Astrocyte (in vitro differentiated cells and primary cell): ENCODE results near the gene SEPTIN3. TPM values are rescaled to one million over a fixed set of nuclear protein-coding genes. Genes with fewer than 3 reads are reported as not detected.
A peak's percentile ranks its signal among the peaks of the same experiment; 100 is the strongest.

Experiments used
- DNase-seq: peaks from one replicate; pipeline ENCODE4 v3.0.0-alpha.2; 2010; ENCODE audit warnings: low read depth
- FAIRE-seq: peaks from 2 replicates; lab custom pipeline; 2011; peaks lifted over from hg19 to GRCh38; lab: Jason Lieb, UNC
- H2AFZ ChIP-seq: 2 replicates; pipeline ENCODE4 v1.6.0; 2012; ENCODE audit warnings: low read depth, low read length, inconsistent platforms
- H3K27ac ChIP-seq: 2 replicates; pipeline ENCODE4 v1.5.1; 2011; ENCODE audit warnings: low read depth, low read length, inconsistent platforms
- H3K27me3 ChIP-seq: 2 replicates; pipeline ENCODE4 v1.6.0; 2011; ENCODE audit warnings: low read length, inconsistent platforms; ENCODE audit not compliant: insufficient read depth
- H3K36me3 ChIP-seq: 2 replicates; pipeline ENCODE4 v1.5.1; 2011; ENCODE audit warnings: low read length, inconsistent platforms; ENCODE audit not compliant: insufficient read depth
- H3K4me1 ChIP-seq: 2 replicates; pipeline ENCODE4 v1.5.1; 2011; ENCODE audit warnings: low read length, inconsistent platforms; ENCODE audit not compliant: insufficient read depth
- H3K4me2 ChIP-seq: 2 replicates; pipeline ENCODE4 v1.6.0; 2012; ENCODE audit warnings: low read length, inconsistent platforms
- H3K4me3 ChIP-seq: 2 replicates; pipeline ENCODE4 v1.5.1; 2011; ENCODE audit warnings: low read depth, mild to moderate bottlenecking, low read length, inconsistent platforms; ENCODE audit not compliant: insufficient read depth
- H3K79me2 ChIP-seq: 2 replicates; pipeline ENCODE4 v1.6.0; 2012; ENCODE audit warnings: mild to moderate bottlenecking, low read length, inconsistent platforms; ENCODE audit not compliant: insufficient read depth
- H3K9ac ChIP-seq: 2 replicates; pipeline ENCODE4 v1.6.0; 2012; ENCODE audit warnings: mild to moderate bottlenecking, low read length, inconsistent platforms
- H3K9me3 ChIP-seq: 2 replicates; pipeline ENCODE4 v1.5.1; 2012; ENCODE audit warnings: low read depth, mild to moderate bottlenecking, low read length, inconsistent platforms; ENCODE audit not compliant: insufficient read depth
- H4K20me1 ChIP-seq: 2 replicates; pipeline ENCODE4 v1.6.0; 2012; ENCODE audit warnings: low read length, inconsistent platforms; ENCODE audit not compliant: insufficient read depth
- H3K27ac Mint-ChIP-seq: one replicate; pipeline ENCODE4 v1.8.0; 2021; ENCODE audit warnings: mild to moderate bottlenecking, mixed read lengths; ENCODE audit not compliant: unreplicated experiment
- H3K27me3 Mint-ChIP-seq: one replicate; pipeline ENCODE4 v1.8.0; 2021; ENCODE audit warnings: low read depth, mixed read lengths; ENCODE audit not compliant: unreplicated experiment
- H3K36me3 Mint-ChIP-seq: one replicate; pipeline ENCODE4 v1.8.0; 2021; ENCODE audit warnings: low read depth, mixed read lengths; ENCODE audit not compliant: unreplicated experiment
- H3K4me1 Mint-ChIP-seq: one replicate; pipeline ENCODE4 v1.8.0; 2021; ENCODE audit warnings: low read depth, mixed read lengths; ENCODE audit not compliant: unreplicated experiment
- H3K4me3 Mint-ChIP-seq: one replicate; pipeline ENCODE4 v1.8.0; 2021; ENCODE audit warnings: mild to moderate bottlenecking, moderate library complexity, mixed read lengths; ENCODE audit not compliant: unreplicated experiment
- H3K9me3 Mint-ChIP-seq: one replicate; pipeline ENCODE4 v1.8.0; 2021; ENCODE audit warnings: mild to moderate bottlenecking, mixed read lengths; ENCODE audit not compliant: unreplicated experiment
- EZH2 ChIP-seq: IDR thresholded peaks from 2 replicates; pipeline ENCODE4 v1.6.1; 2012; ENCODE audit warnings: mild to moderate bottlenecking, low read length, inconsistent platforms; ENCODE audit not compliant: insufficient read depth
- total RNA-seq: library from RNA; stranded (reverse); gene quantifications from 2 replicates; pipeline ENCODE4 v1.2.1, GENCODE V29; 2021
- TF ChIP-seq, protein P1 (sequence below): IDR thresholded peaks from 2 replicates; pipeline ENCODE4 v1.5.1; 2011; ENCODE audit warnings: low read depth, mild to moderate bottlenecking, inconsistent platforms, low read length, moderate library complexity; ENCODE audit not compliant: insufficient read depth

SEPTIN3 gene
- total RNA-seq, 1 donor from 2014 or later, result 0.52 TPM

DNA sequence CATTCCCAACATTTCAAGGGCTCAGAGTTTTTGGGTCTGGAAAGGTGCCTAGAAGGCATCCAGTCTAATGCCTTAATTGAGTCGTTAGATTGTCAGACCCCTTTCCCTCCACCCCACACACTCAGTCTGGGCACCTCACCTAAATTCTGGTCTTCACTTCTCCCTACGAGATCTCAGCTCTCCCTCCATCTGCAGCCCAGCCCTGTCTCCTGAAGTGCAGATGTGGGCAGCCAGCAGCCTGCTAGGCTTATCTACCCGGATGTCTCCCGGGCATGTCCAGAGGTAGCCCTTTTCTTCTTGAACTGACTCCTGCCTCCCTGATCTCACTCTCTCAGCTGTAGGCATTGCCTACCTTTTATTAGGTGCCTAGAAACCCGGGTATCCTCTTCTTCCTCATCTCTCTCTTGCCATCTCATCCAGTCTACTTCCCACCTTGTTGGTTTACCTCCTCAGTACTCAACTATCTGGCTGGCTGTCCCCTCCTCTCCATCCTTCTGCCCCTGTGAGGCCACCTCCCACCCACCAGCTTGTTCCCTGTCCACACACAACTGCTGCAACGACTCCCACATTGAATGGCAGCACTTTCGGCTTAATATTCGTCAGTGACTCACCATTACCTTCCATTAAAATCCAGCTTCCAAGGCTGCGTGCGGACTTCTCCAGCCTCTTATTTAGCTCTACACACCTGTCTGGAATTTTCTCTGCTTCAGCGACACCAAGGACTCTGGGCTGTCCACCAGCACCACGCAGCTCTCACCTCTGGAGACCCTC lies 6.2 kb downstream of the SEPTIN3 start:
- Histone ChIP-seq H3K79me2 (no peaks in the 10 kb centered on the region), H4K20me1 (no peaks in the 10 kb centered on the region), H3K27me3 (peaks cover 39% of the 10 kb centered on the region), H3K4me1 (peaks cover 4% of the 10 kb centered on the region), H3K4me2 (no peak overlapping the region), H3K4me3 (no peak overlapping the region), H3K36me3 (no peaks in the 10 kb centered on the region), H2AFZ (no peak overlapping the region), H3K9ac (no peak overlapping the region), H3K9me3 (no peaks in the 10 kb centered on the region), H3K27ac (no peak overlapping the region)
- no peak for FAIRE-seq
- no peak for TF ChIP-seq EZH2
- TF ChIP-seq, protein P1, sequence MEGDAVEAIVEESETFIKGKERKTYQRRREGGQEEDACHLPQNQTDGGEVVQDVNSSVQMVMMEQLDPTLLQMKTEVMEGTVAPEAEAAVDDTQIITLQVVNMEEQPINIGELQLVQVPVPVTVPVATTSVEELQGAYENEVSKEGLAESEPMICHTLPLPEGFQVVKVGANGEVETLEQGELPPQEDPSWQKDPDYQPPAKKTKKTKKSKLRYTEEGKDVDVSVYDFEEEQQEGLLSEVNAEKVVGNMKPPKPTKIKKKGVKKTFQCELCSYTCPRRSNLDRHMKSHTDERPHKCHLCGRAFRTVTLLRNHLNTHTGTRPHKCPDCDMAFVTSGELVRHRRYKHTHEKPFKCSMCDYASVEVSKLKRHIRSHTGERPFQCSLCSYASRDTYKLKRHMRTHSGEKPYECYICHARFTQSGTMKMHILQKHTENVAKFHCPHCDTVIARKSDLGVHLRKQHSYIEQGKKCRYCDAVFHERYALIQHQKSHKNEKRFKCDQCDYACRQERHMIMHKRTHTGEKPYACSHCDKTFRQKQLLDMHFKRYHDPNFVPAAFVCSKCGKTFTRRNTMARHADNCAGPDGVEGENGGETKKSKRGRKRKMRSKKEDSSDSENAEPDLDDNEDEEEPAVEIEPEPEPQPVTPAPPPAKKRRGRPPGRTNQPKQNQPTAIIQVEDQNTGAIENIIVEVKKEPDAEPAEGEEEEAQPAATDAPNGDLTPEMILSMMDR, result no peak
- Mint-ChIP-seq H3K4me1 (peaks cover 3% of the 10 kb centered on the region), H3K27ac (no peak overlapping the region), H3K4me3 (peak overlapping the region; percentile 83), H3K27me3 (peaks cover 68% of the 10 kb centered on the region), H3K36me3 (no peaks in the 10 kb centered on the region), H3K9me3 (peaks cover 4% of the 10 kb centered on the region)
- no peak for DNase-seq

DNA sequence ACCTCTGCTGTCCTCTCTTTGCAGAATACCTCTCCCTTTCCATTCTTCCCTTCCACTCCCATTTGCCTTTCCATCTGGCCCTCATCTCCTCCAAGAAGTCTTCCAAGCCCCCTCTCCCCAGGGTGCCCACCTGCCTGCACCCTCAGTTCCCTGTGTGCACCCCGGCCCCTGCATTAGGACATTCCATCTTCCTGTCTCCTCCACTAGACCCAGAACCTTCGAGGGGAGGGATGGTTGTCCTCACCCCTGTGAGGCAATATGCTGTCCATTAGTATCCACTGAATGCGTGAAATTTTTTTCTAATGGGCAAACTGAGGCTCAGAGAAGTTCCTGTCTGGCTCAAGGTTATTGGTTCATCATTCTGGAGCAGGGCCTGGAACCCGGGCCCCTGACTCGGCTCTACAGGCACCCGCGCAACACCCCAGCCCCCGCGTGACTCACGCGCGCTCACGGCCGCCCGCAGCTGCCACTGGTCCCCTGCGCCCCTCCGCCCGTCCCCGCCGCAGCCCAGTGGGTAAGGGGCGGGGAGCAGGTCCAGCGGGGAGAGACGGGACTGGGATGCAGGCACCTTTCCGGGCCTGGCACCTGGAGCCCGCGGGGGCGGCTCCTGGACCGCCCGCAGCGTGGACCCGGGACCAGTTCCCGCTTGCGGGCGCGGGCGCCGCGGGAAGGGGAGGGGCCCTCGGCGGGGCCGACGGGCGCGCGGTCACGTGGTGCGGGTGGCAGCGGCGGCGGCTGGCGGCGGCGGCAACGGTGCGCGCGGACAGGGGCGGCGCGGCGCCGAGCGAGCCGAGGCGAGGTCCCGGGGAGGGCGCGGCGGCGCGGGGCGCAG lies 7.0 kb downstream of the SEPTIN3 start:
- Histone ChIP-seq H3K4me3 (peak overlapping the region; percentile 23), H4K20me1 (no peaks in the 10 kb centered on the region), H3K4me1 (peaks cover 4% of the 10 kb centered on the region), H3K79me2 (no peaks in the 10 kb centered on the region), H3K27ac (no peak overlapping the region), H3K27me3 (peaks cover 38% of the 10 kb centered on the region), H3K9me3 (no peaks in the 10 kb centered on the region), H3K9ac (no peak overlapping the region), H3K36me3 (no peaks in the 10 kb centered on the region), H2AFZ (no peak overlapping the region), H3K4me2 (peak overlapping the region; percentile 79)
- FAIRE-seq, result no peak
- DNase-seq, result no peak
- peaks cover 70% of the 10 kb centered on the region for H3K27me3 Mint-ChIP-seq
- H3K9me3 Mint-ChIP-seq, result peaks cover 4% of the 10 kb centered on the region
- peak overlapping the region; percentile 83 for H3K4me3 Mint-ChIP-seq
- no peaks in the 10 kb centered on the region for H3K36me3 Mint-ChIP-seq
- no peak overlapping the region for H3K27ac Mint-ChIP-seq
- TF ChIP-seq EZH2, result peak; percentile 48
- TF ChIP-seq, protein P1, result no peak
- peaks cover 3% of the 10 kb centered on the region for H3K4me1 Mint-ChIP-seq
